ENCODE measurements around the gene ERI3. TPM values are rescaled to one million over a fixed set of nuclear protein-coding genes. Genes with fewer than 3 reads are reported as not detected.

ERI3 gene
- total RNA-seq, 2 donors from 2014 or later = 71.9 to 92.1 TPM

DNA sequence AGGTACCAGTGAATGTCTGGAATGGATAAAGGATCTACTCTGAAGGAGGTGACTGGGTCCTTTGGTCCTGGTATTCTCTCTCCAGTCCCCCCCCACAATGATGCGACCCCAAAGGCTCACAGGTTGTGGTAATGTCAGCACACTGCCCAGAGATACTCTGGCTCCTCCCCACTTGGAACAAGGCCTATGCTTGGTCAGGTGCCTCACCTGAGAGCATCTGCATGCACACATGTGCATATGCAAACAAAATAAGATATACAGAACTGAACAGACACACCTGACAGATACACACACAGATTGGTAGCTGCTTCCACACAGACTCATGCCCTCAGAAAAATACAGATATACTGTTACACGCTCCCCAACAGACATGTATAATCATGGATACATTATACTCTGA lies 108.3 kb downstream of the ERI3 start:
- Mint-ChIP-seq H3K9me3 (no peaks in the 10 kb centered on the region), H3K27ac (no peak overlapping the region), H3K36me3 (ENCODE audit: low read depth) (peaks cover 28% of the 10 kb centered on the region), H3K4me3 (no peak overlapping the region), H3K4me1 (peaks cover 47% of the 10 kb centered on the region), H3K27me3 (ENCODE audit: insufficient read depth) (no peaks in the 10 kb centered on the region)
- no peaks in the 10 kb centered on the region for H3K9me3 ChIP-seq (ENCODE audit: control insufficient read depth, low read length)
- TF ChIP-seq, protein P1, sequence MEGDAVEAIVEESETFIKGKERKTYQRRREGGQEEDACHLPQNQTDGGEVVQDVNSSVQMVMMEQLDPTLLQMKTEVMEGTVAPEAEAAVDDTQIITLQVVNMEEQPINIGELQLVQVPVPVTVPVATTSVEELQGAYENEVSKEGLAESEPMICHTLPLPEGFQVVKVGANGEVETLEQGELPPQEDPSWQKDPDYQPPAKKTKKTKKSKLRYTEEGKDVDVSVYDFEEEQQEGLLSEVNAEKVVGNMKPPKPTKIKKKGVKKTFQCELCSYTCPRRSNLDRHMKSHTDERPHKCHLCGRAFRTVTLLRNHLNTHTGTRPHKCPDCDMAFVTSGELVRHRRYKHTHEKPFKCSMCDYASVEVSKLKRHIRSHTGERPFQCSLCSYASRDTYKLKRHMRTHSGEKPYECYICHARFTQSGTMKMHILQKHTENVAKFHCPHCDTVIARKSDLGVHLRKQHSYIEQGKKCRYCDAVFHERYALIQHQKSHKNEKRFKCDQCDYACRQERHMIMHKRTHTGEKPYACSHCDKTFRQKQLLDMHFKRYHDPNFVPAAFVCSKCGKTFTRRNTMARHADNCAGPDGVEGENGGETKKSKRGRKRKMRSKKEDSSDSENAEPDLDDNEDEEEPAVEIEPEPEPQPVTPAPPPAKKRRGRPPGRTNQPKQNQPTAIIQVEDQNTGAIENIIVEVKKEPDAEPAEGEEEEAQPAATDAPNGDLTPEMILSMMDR (conservative IDR thresholded peaks at IDR 0.05) = no peak
- H3K27me3 ChIP-seq (ENCODE audit: control insufficient read depth, insufficient read depth, low read length, poor library complexity, severe bottlenecking) = no peaks in the 10 kb centered on the region
- H3K27ac ChIP-seq (ENCODE audit: low read depth, low read length) = no peak overlapping the region
- H3K4me3 ChIP-seq (ENCODE audit: low read length) = no peak overlapping the region
- 90 to 100% methylated on average over 2 of the region's 2 CpGs for WGBS, 2 experiments (ENCODE audit: insufficient coverage in 1 of 2, insufficient read length in 1 of 2)
- H3K9ac ChIP-seq (ENCODE audit: extremely low read depth, low read length, poor library complexity, severe bottlenecking) = no peak overlapping the region
- no peak for DNase-seq
- peaks cover 20% of the 10 kb centered on the region for H3K4me1 ChIP-seq (ENCODE audit: control insufficient read depth, insufficient read depth, low read length)
- peaks cover 21% of the 10 kb centered on the region for H3K36me3 ChIP-seq (ENCODE audit: control insufficient read depth, insufficient read depth, low read length)

DNA sequence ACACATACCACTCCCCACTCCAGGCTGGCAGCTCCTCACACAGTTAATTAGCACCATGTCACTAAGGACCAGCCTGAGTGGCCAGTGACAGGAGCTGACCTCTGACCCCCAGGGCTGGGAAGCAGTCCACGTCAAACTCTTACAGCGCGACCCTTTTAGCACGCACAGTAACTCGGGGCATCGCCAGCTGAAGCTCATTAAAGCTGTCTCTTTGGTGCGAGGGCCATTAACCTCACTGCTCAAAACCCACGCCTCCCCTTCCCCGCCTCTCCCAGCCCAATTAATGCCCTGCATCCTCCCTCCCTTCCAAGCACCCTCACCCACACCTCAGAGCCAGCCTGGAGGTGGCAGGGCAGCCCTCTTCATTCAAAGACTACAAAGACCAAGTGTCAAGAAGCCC lies 110.1 kb downstream of the ERI3 start:
- Mint-ChIP-seq H3K36me3 (ENCODE audit: low read depth) (peaks cover 25% of the 10 kb centered on the region), H3K4me1 (peaks cover 58% of the 10 kb centered on the region), H3K27ac (peak overlapping the region; percentile 36), H3K4me3 (no peak overlapping the region), H3K9me3 (no peaks in the 10 kb centered on the region), H3K27me3 (ENCODE audit: insufficient read depth) (no peaks in the 10 kb centered on the region)
- Histone ChIP-seq H3K27ac (ENCODE audit: low read depth, low read length) (no peak overlapping the region), H3K4me1 (ENCODE audit: control insufficient read depth, insufficient read depth, low read length) (peaks cover 25% of the 10 kb centered on the region), H3K9me3 (ENCODE audit: control insufficient read depth, low read length) (no peaks in the 10 kb centered on the region), H3K4me3 (ENCODE audit: low read length) (no peak overlapping the region), H3K27me3 (ENCODE audit: control insufficient read depth, insufficient read depth, low read length, poor library complexity, severe bottlenecking) (no peaks in the 10 kb centered on the region), H3K36me3 (ENCODE audit: control insufficient read depth, insufficient read depth, low read length) (peaks cover 28% of the 10 kb centered on the region), H3K9ac (ENCODE audit: extremely low read depth, low read length, poor library complexity, severe bottlenecking) (no peak overlapping the region)
- 75 to 86% methylated on average over 8 to 9 of the region's 9 CpGs for WGBS, 2 experiments (ENCODE audit: insufficient coverage in 1 of 2, insufficient read length in 1 of 2)
- no peak for DNase-seq
- TF ChIP-seq, protein P1 (conservative IDR thresholded peaks at IDR 0.05) = no peak

DNA sequence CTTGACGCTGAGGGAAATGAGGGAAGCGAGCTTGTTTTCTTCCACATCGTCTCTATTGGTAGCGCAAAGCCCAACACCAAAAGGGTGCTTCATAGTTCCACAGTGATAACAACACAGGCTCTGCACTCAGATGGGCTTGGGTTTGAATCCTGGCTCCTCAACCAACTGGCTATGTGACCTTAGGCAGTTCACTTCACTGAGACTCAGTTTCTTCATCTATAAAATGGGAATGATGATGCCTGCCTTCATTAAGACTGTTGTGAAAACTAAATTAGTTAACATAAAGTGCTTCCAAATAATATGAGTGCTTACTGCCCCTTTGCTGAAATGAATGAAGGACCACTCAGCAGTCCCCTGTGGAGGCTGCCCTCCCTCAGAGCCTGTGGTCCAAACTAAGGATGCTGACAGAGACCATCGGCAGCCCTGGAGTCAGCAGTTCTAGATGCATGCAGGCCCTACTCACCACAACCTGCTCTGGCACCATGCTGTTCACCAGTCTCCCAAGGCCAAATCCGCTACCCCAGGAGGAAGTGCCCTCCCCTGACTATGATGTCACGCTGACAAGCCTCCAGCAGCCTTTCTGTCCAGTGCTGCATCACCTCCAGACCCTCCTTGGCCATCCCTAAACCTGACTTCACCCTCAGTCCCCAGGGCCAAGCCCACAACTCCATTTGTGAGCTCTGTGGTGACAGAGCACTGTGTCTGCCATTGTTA lies 111.1 kb downstream of the ERI3 start:
- DNase-seq = no peak
- WGBS, 2 experiments (ENCODE audit: insufficient coverage in 1 of 2, insufficient read length in 1 of 2) = 93 to 98% methylated on average over 6 to 7 of the region's 7 CpGs
- H3K36me3 ChIP-seq (ENCODE audit: control insufficient read depth, insufficient read depth, low read length) = peaks cover 28% of the 10 kb centered on the region
- TF ChIP-seq, protein P1 (conservative IDR thresholded peaks at IDR 0.05) = no peak
- Mint-ChIP-seq H3K36me3 (ENCODE audit: low read depth) (peaks cover 25% of the 10 kb centered on the region), H3K9me3 (no peaks in the 10 kb centered on the region), H3K27ac (no peak overlapping the region), H3K4me3 (no peak overlapping the region), H3K27me3 (ENCODE audit: insufficient read depth) (no peaks in the 10 kb centered on the region), H3K4me1 (peaks cover 60% of the 10 kb centered on the region)
- no peaks in the 10 kb centered on the region for H3K27me3 ChIP-seq (ENCODE audit: control insufficient read depth, insufficient read depth, low read length, poor library complexity, severe bottlenecking)
- no peak overlapping the region for H3K4me3 ChIP-seq (ENCODE audit: low read length)
- H3K9me3 ChIP-seq (ENCODE audit: control insufficient read depth, low read length) = no peaks in the 10 kb centered on the region
- no peak overlapping the region for H3K27ac ChIP-seq (ENCODE audit: low read depth, low read length)
- H3K4me1 ChIP-seq (ENCODE audit: control insufficient read depth, insufficient read depth, low read length) = peaks cover 25% of the 10 kb centered on the region
- no peak overlapping the region for H3K9ac ChIP-seq (ENCODE audit: extremely low read depth, low read length, poor library complexity, severe bottlenecking)

Data from endodermal cell (in vitro differentiated cells).